ENCODE measurements around the gene TCHHL1.
"Not testable (repeated sequence)": the region's sequence is repeated elsewhere in the genome, so short reads cannot be mapped to it uniquely, and the experiment has no call there.

Gene TCHHL1

DNA sequence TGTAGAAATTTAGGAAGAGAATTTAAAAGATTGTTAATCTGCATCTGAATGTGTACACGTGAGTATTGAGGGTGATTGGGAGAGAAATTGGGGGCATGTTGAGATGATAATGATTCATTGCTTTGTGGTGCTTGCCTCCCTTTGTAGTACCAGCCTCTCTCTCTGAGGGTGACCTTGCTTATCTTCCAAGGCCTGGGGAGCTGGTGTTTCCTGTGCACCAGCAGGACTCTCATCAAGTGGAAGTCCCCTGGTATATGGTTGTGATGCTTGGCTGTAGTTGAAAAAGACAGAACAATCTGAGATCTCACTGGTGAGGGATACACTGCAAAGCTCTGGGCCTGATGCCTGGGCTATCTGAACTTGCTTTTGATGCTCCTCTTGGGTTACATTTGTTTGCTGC is 4.0 kb downstream of the TCHHL1 start:
- H3K27me3 ChIP-seq (ENCODE audit: low read depth, low read length), result no peaks in the 10 kb centered on the region
- H3K9me3 ChIP-seq (ENCODE audit: control insufficient read depth in 1 of 2, low read length in 2 of 2), result no peaks in the 10 kb centered on the region
- no peaks in the 10 kb centered on the region for H3K4me1 ChIP-seq (ENCODE audit: control insufficient read depth in 1 of 2, insufficient read depth in 2 of 2, low read length in 2 of 2)
- no peak overlapping the region for H3K4me3 ChIP-seq (ENCODE audit: low read depth in 1 of 2, low read length in 2 of 2)
- H3K27ac ChIP-seq (ENCODE audit: low read length), result no peak overlapping the region
- no peaks in the 10 kb centered on the region for H3K36me3 ChIP-seq (ENCODE audit: control insufficient read depth in 1 of 2, insufficient read depth in 2 of 2, low read length in 2 of 2)

DNA sequence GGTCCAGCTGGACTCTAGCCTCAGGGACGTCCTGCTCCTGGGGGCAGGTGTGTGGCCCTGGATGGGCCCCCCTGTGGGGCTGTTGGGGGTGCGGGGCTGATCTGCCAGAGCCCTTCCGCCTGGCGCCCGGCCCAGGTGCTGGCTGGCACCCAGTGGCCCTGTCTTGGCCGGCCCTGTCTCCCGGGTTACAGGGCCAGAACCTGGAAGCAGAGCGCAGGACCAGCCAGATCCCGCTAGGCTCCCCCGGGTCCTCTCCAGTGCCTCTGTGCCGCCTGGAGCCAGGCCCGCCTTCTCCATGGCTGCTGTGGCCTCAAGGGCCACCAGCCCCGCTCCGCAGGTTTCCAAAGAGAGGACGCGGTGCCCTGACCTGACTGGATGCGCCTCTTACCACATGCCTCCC is 7.8 kb downstream of the TCHHL1 start:
- H3K27ac ChIP-seq (ENCODE audit: low read length); H3K4me3 ChIP-seq (ENCODE audit: low read depth in 1 of 2, low read length in 2 of 2); H3K4me1 ChIP-seq (ENCODE audit: control insufficient read depth in 1 of 2, insufficient read depth in 2 of 2, low read length in 2 of 2); H3K9me3 ChIP-seq (ENCODE audit: control insufficient read depth in 1 of 2, low read length in 2 of 2); H3K27me3 ChIP-seq (ENCODE audit: low read depth, low read length); H3K36me3 ChIP-seq (ENCODE audit: control insufficient read depth in 1 of 2, insufficient read depth in 2 of 2, low read length in 2 of 2): not testable (repeated sequence)

DNA sequence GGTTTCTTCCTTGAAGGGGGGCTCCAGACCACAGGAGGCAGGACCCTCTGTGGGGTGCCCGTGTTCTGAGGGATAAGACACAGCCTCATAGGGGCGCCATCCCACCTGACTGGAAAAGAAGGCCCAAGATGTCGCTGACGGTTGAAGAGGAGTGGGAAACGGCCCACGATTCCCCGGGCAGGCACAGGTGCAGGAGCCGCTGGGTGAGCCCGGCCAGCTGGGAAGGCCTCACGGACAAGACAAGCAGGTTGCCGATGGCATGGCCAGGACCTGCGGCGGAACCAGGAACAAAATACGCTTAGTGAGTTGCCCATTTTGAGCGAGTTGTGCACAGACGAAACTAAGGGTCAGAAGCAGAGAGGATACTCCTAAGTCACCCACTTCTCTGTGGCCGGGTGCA is 8.4 kb downstream of the TCHHL1 start:
- not testable (repeated sequence) for H3K4me1 ChIP-seq (ENCODE audit: control insufficient read depth in 1 of 2, insufficient read depth in 2 of 2, low read length in 2 of 2); H3K36me3 ChIP-seq (ENCODE audit: control insufficient read depth in 1 of 2, insufficient read depth in 2 of 2, low read length in 2 of 2); H3K4me3 ChIP-seq (ENCODE audit: low read depth in 1 of 2, low read length in 2 of 2); H3K9me3 ChIP-seq (ENCODE audit: control insufficient read depth in 1 of 2, low read length in 2 of 2); H3K27me3 ChIP-seq (ENCODE audit: low read depth, low read length); H3K27ac ChIP-seq (ENCODE audit: low read length)

DNA sequence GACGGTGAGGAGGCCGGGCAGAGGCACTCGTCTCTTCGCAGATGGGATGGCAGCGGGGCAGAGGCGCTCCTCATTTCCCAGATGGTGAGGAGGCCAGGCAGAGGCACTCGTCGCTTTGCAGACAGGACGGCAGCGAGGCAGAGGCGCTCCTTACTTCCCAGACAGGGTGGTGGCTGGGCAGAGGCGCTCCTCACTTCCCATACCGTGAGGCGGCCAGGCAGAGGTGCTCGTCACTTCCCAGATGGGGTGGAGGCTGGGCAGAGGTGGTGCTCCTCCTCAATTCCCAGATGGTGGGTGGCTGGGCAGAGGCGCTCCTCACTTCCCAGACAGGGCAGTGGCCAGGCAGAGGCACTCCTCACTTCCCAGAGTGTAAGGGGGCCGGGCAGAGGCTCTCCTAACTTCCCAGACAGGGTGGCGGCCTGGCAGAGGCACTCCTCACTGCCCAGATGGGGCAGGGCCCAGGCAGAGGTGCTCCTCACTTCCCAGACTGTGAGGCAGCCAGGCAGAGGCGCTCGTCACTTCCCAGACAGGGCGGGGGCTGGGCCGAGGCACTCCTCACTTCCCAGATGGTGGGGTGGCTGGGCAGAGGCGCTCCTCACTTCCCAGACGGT is 9.9 kb downstream of the TCHHL1 start:
- Histone ChIP-seq H3K4me1 (ENCODE audit: control insufficient read depth in 1 of 2, insufficient read depth in 2 of 2, low read length in 2 of 2) (no peaks in the 10 kb centered on the region), H3K27ac (ENCODE audit: low read length) (no peak overlapping the region), H3K9me3 (ENCODE audit: control insufficient read depth in 1 of 2, low read length in 2 of 2) (no peaks in the 10 kb centered on the region), H3K4me3 (ENCODE audit: low read depth in 1 of 2, low read length in 2 of 2) (no peak overlapping the region), H3K27me3 (ENCODE audit: low read depth, low read length) (no peaks in the 10 kb centered on the region), H3K36me3 (ENCODE audit: control insufficient read depth in 1 of 2, insufficient read depth in 2 of 2, low read length in 2 of 2) (no peaks in the 10 kb centered on the region)

DNA sequence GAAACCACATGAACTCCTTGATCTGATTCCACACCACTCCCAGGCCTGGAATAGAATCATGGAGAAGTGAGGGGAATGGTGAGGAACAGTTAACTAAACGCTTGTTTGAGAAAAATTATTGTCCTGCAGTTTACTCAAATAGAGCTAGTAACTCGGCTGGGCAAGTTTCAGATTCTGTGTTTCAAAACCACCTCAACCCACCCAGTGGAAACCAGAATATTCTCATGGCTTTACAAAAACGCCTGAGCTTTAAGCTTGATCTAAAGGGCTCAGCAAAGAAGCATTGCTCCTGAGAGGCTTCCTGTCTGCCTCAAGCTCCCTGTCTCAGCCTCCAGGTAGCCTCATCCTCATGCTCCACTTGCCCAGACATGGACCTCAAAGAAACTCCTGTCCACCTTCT is 16.6 kb downstream of the TCHHL1 start:
- Histone ChIP-seq H3K4me3 (ENCODE audit: low read depth in 1 of 2, low read length in 2 of 2) (no peak overlapping the region), H3K36me3 (ENCODE audit: control insufficient read depth in 1 of 2, insufficient read depth in 2 of 2, low read length in 2 of 2) (no peaks in the 10 kb centered on the region), H3K4me1 (ENCODE audit: control insufficient read depth in 1 of 2, insufficient read depth in 2 of 2, low read length in 2 of 2) (no peaks in the 10 kb centered on the region), H3K27ac (ENCODE audit: low read length) (no peak overlapping the region), H3K9me3 (ENCODE audit: control insufficient read depth in 1 of 2, low read length in 2 of 2) (no peaks in the 10 kb centered on the region), H3K27me3 (ENCODE audit: low read depth, low read length) (no peaks in the 10 kb centered on the region)

DNA sequence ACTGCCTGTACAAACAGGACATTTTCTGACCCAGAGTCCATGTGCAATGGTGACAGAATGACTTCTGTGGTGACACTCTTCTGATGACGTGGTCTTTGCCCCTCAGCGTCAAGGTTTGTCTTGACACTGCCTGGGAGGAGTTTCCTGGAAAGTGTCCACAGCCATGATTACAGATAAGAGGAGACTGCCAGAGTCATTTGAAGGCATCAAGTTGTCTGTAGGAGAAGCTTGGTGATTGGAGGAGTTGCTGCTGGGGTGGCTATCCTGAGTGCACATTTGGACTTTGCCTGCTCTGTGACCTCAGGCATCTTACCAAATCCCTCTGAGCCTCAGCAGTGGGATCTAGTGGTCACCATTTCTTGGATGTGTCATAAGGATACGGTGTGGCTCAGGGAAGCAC is 17.7 kb downstream of the TCHHL1 start:
- Histone ChIP-seq H3K36me3 (ENCODE audit: control insufficient read depth in 1 of 2, insufficient read depth in 2 of 2, low read length in 2 of 2) (no peaks in the 10 kb centered on the region), H3K27ac (ENCODE audit: low read length) (no peak overlapping the region), H3K4me3 (ENCODE audit: low read depth in 1 of 2, low read length in 2 of 2) (no peak overlapping the region), H3K27me3 (ENCODE audit: low read depth, low read length) (no peaks in the 10 kb centered on the region), H3K9me3 (ENCODE audit: control insufficient read depth in 1 of 2, low read length in 2 of 2) (no peaks in the 10 kb centered on the region), H3K4me1 (ENCODE audit: control insufficient read depth in 1 of 2, insufficient read depth in 2 of 2, low read length in 2 of 2) (no peaks in the 10 kb centered on the region)

DNA sequence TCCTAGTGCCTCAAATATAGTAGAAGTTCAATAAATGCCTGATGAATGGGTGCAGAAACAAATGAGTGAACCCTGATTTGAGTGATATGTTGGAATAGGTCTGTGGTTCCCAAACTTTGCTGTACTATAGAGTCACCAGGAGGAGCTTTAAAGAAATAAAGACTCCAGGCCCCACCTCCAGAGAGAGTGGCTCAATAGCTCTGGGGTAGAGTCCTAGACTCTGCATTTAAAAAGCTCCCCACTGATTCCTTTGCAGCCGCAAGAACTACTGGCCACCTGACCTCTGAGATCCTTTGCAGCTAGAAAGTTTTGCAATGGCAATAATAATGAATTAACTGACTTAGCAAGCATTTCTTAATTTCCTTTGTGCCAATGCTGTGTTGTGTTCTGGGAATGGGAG is 20.9 kb downstream of the TCHHL1 start:
- no peaks in the 10 kb centered on the region for H3K4me1 ChIP-seq (ENCODE audit: control insufficient read depth in 1 of 2, insufficient read depth in 2 of 2, low read length in 2 of 2)
- no peaks in the 10 kb centered on the region for H3K9me3 ChIP-seq (ENCODE audit: control insufficient read depth in 1 of 2, low read length in 2 of 2)
- no peak overlapping the region for H3K27ac ChIP-seq (ENCODE audit: low read length)
- H3K27me3 ChIP-seq (ENCODE audit: low read depth, low read length), result no peaks in the 10 kb centered on the region
- H3K4me3 ChIP-seq (ENCODE audit: low read depth in 1 of 2, low read length in 2 of 2), result no peak overlapping the region
- no peaks in the 10 kb centered on the region for H3K36me3 ChIP-seq (ENCODE audit: control insufficient read depth in 1 of 2, insufficient read depth in 2 of 2, low read length in 2 of 2)

DNA sequence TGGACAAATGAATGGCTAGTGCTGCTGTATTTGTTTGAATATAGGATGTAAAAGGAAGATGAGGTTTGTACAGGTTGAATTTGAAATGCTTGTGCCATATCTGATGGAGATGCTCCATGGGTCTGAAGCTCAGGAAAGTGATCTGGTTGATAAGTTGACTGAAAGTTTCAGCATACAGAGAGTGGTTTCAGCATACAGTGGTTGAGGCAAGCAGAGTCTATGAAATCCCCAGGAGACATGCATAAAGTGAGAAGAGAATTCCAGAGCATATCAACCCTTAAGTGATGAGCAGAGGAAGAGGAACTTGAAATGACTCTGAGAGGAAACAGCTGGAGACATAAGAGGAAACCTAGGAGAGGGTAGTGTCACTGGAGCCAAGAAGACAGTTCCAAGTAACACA is 21.7 kb downstream of the TCHHL1 start:
- no peaks in the 10 kb centered on the region for H3K27me3 ChIP-seq (ENCODE audit: low read depth, low read length)
- no peaks in the 10 kb centered on the region for H3K36me3 ChIP-seq (ENCODE audit: control insufficient read depth in 1 of 2, insufficient read depth in 2 of 2, low read length in 2 of 2)
- no peak overlapping the region for H3K4me3 ChIP-seq (ENCODE audit: low read depth in 1 of 2, low read length in 2 of 2)
- H3K27ac ChIP-seq (ENCODE audit: low read length), result no peak overlapping the region
- H3K4me1 ChIP-seq (ENCODE audit: control insufficient read depth in 1 of 2, insufficient read depth in 2 of 2, low read length in 2 of 2), result no peaks in the 10 kb centered on the region
- H3K9me3 ChIP-seq (ENCODE audit: control insufficient read depth in 1 of 2, low read length in 2 of 2), result no peaks in the 10 kb centered on the region

DNA sequence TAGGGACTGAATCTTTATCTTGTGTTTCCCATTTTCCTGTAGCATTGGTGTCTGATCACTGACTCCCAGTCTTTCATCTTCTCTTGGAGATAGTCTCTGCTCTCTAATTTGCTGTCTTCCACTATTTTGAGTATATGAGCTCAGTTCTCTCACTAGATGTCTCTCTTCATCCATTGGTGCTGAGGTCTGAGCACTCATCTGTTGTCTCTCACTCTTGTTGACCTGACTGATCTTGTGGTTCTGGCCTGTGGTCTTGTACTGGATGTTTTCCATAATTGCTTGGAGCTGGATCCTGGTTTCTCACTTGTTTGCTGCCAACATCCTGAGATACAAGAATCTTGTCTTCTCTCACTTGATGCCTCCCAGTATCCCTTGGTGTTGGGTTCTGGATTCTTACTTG is 26.9 kb downstream of the TCHHL1 start:
- no peak overlapping the region for H3K4me3 ChIP-seq (ENCODE audit: low read depth in 1 of 2, low read length in 2 of 2)
- no peaks in the 10 kb centered on the region for H3K36me3 ChIP-seq (ENCODE audit: control insufficient read depth in 1 of 2, insufficient read depth in 2 of 2, low read length in 2 of 2)
- H3K27me3 ChIP-seq (ENCODE audit: low read depth, low read length), result no peaks in the 10 kb centered on the region
- H3K4me1 ChIP-seq (ENCODE audit: control insufficient read depth in 1 of 2, insufficient read depth in 2 of 2, low read length in 2 of 2), result no peaks in the 10 kb centered on the region
- no peaks in the 10 kb centered on the region for H3K9me3 ChIP-seq (ENCODE audit: control insufficient read depth in 1 of 2, low read length in 2 of 2)
- H3K27ac ChIP-seq (ENCODE audit: low read length), result no peak overlapping the region

DNA sequence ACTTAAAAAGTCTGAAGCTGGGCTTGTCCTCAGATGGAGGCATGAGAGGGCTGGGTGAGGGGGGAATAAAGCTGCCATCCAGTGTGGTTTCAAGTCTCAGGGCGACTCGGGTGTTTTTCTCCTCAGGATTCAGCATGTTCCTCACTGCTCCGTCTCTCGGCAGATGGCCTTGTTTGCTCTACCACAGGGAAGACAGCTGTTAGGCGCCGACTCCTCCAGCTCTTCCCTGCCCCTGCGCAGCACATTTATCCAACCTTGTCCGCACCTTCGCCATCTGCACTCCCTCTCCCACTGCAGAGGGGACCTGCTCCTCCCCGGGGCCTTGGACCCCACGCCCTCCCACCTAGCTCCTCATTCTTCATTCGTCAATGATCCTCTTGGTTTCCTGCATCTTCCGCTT is 35.5 kb downstream of the TCHHL1 start:
- Histone ChIP-seq H3K9me3 (ENCODE audit: control insufficient read depth in 1 of 2, low read length in 2 of 2) (no peaks in the 10 kb centered on the region), H3K36me3 (ENCODE audit: control insufficient read depth in 1 of 2, insufficient read depth in 2 of 2, low read length in 2 of 2) (no peaks in the 10 kb centered on the region), H3K4me1 (ENCODE audit: control insufficient read depth in 1 of 2, insufficient read depth in 2 of 2, low read length in 2 of 2) (no peaks in the 10 kb centered on the region), H3K27ac (ENCODE audit: low read length) (no peak overlapping the region), H3K4me3 (ENCODE audit: low read depth in 1 of 2, low read length in 2 of 2) (no peak overlapping the region), H3K27me3 (ENCODE audit: low read depth, low read length) (peaks cover 6% of the 10 kb centered on the region)

DNA sequence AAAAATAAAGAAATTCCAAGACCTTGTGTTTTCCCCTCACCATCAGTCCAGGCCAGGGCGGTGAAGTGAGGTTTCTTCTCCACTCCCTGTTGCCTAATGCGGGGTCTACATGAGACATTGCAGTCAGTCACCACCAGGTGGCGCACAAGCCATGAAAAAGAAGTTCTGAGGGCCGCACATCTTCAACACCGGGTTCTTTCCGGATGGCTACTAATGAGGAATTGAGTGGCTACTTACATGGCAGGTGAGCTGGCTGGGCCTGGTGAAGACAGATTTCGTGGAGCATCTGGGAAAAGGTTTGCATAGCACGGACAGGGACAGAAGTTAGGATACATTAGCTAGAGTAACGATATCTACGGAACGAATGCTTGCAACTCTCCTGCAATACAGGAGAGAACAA is 36.3 kb downstream of the TCHHL1 start:
- H3K27ac ChIP-seq (ENCODE audit: low read length), result no peak overlapping the region

DNA sequence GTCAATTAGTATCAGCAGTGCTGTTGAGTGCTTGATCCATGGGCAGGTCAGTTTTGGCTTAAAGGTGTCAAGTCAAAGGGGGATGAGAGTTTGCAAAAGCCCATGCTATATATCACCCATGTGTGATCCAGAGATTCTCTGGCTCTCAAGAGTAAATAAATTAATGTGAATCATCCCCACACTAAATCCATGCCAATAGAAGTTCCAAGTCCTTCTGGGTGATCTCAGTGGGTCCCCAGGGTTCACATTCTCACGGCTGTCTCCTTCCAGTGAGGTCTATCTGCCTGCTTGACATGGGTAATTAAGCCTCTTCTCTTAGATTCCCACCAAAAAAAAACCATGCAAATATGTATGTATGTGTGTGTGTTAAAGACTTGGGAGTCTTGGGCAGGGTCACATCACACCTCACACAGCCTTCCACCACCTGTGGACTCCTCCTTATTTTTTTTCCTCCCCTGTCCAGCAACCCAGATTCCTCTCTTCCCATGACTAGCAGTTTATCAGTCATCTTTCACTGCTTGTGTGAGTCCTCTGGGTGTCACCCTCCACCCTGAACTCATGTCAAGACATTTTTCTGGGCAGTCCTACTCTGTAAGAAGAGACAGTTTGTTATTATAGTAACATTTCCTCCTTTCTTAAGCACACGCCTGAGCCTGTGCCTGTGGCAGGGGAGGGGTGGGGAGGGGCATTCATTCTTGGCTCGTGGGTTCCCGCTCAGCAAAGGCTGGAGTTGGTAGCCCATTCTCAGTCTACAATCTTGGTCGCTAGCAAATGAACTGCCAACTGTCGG is 37.8 kb downstream of the TCHHL1 start:
- Histone ChIP-seq H3K27me3 (ENCODE audit: low read depth, low read length) (peaks cover 6% of the 10 kb centered on the region), H3K36me3 (ENCODE audit: control insufficient read depth in 1 of 2, insufficient read depth in 2 of 2, low read length in 2 of 2) (no peaks in the 10 kb centered on the region), H3K9me3 (ENCODE audit: control insufficient read depth in 1 of 2, low read length in 2 of 2) (no peaks in the 10 kb centered on the region), H3K4me1 (ENCODE audit: control insufficient read depth in 1 of 2, insufficient read depth in 2 of 2, low read length in 2 of 2) (peaks cover 0 to 10% of the 10 kb centered on the region in 2 donors), H3K4me3 (ENCODE audit: low read depth in 1 of 2, low read length in 2 of 2) (no peak overlapping the region), H3K27ac (ENCODE audit: low read length) (peak overlapping the region; percentile 40)

More for the DNA sequence above, 36.3 kb downstream of the TCHHL1 start:
- Histone ChIP-seq H3K27me3 (ENCODE audit: low read depth, low read length) (peaks cover 6% of the 10 kb centered on the region), H3K36me3 (ENCODE audit: control insufficient read depth in 1 of 2, insufficient read depth in 2 of 2, low read length in 2 of 2) (no peaks in the 10 kb centered on the region), H3K4me3 (ENCODE audit: low read depth in 1 of 2, low read length in 2 of 2) (no peak overlapping the region), H3K4me1 (ENCODE audit: control insufficient read depth in 1 of 2, insufficient read depth in 2 of 2, low read length in 2 of 2) (peaks cover 0 to 3% of the 10 kb centered on the region in 2 donors), H3K9me3 (ENCODE audit: control insufficient read depth in 1 of 2, low read length in 2 of 2) (no peaks in the 10 kb centered on the region)
